ENCODE data around the gene GNB5. TPM values are rescaled to one million over a fixed set of nuclear protein-coding genes. Genes with fewer than 3 reads are reported as not detected.

The GNB5 gene
- polyA plus RNA-seq, 2 donors, result 5.1 to 8.7 TPM

- 92% methylated on average over 22 of the region's 22 CpGs for WGBS, 2 donors
- Histone ChIP-seq H3K4me1 (ENCODE audit: control insufficient read depth in 2 of 2, insufficient read depth in 2 of 2, low read length in 1 of 2) (peaks cover 0 to 5% of the 10 kb centered on the region in 2 donors), H3K27ac (ENCODE audit: low read depth in 2 of 2, low read length in 1 of 2) (no peak overlapping the region), H3K27me3 (ENCODE audit: control insufficient read depth in 1 of 2, insufficient read depth in 2 of 2, low read length in 2 of 2) (no peaks in the 10 kb centered on the region), H3K36me3 (ENCODE audit: control insufficient read depth in 2 of 2, insufficient read depth in 2 of 2, low read length in 1 of 2) (peaks cover 0 to 4% of the 10 kb centered on the region in 2 donors), H3K9me3 (ENCODE audit: control insufficient read depth in 2 of 2, insufficient read depth in 1 of 2, low read depth in 1 of 2, low read length in 1 of 2) (no peaks in the 10 kb centered on the region), H3K4me3 (ENCODE audit: low read depth in 1 of 2, low read length in 2 of 2) (no peak overlapping the region)
Measured at GRCh38 chr15:52162876-52163275, 28.3 kb downstream of the GNB5 start.

GRCh38 chr15:52162260-52162659 is 28.9 kb downstream of the GNB5 start:
- Histone ChIP-seq H3K9me3 (ENCODE audit: control insufficient read depth in 2 of 2, insufficient read depth in 1 of 2, low read depth in 1 of 2, low read length in 1 of 2) (no peaks in the 10 kb centered on the region), H3K4me3 (ENCODE audit: low read depth in 1 of 2, low read length in 2 of 2) (no peak overlapping the region), H3K36me3 (ENCODE audit: control insufficient read depth in 2 of 2, insufficient read depth in 2 of 2, low read length in 1 of 2) (peaks cover 0 to 4% of the 10 kb centered on the region in 2 donors), H3K27me3 (ENCODE audit: control insufficient read depth in 1 of 2, insufficient read depth in 2 of 2, low read length in 2 of 2) (no peaks in the 10 kb centered on the region), H3K27ac (ENCODE audit: low read depth in 2 of 2, low read length in 1 of 2) (no peak overlapping the region), H3K4me1 (ENCODE audit: control insufficient read depth in 2 of 2, insufficient read depth in 2 of 2, low read length in 1 of 2) (peaks cover 0 to 5% of the 10 kb centered on the region in 2 donors)
- 75 to 83% methylated on average over 4 of the region's 4 CpGs for WGBS, 2 donors

GRCh38 chr15:52161406-52161966 is 29.7 kb downstream of the GNB5 start:
- H3K9me3 ChIP-seq (ENCODE audit: control insufficient read depth in 2 of 2, insufficient read depth in 1 of 2, low read depth in 1 of 2, low read length in 1 of 2), result no peaks in the 10 kb centered on the region
- no peaks in the 10 kb centered on the region for H3K27me3 ChIP-seq (ENCODE audit: control insufficient read depth in 1 of 2, insufficient read depth in 2 of 2, low read length in 2 of 2)
- no peak overlapping the region for H3K4me3 ChIP-seq (ENCODE audit: low read depth in 1 of 2, low read length in 2 of 2)
- 84 to 88% methylated on average over 13 of the region's 13 CpGs for WGBS, 2 donors
- peaks cover 0 to 4% of the 10 kb centered on the region in 2 donors for H3K36me3 ChIP-seq (ENCODE audit: control insufficient read depth in 2 of 2, insufficient read depth in 2 of 2, low read length in 1 of 2)
- peaks cover 0 to 5% of the 10 kb centered on the region in 2 donors for H3K4me1 ChIP-seq (ENCODE audit: control insufficient read depth in 2 of 2, insufficient read depth in 2 of 2, low read length in 1 of 2)
- H3K27ac ChIP-seq (ENCODE audit: low read depth in 2 of 2, low read length in 1 of 2), result no peak overlapping the region

GRCh38 chr15:52159645-52160044 is 31.5 kb downstream of the GNB5 start:
- Histone ChIP-seq H3K36me3 (ENCODE audit: control insufficient read depth in 2 of 2, insufficient read depth in 2 of 2, low read length in 1 of 2) (peaks cover 0 to 8% of the 10 kb centered on the region in 2 donors), H3K27ac (ENCODE audit: low read depth in 2 of 2, low read length in 1 of 2) (no peak overlapping the region), H3K9me3 (ENCODE audit: control insufficient read depth in 2 of 2, insufficient read depth in 1 of 2, low read depth in 1 of 2, low read length in 1 of 2) (no peaks in the 10 kb centered on the region), H3K4me1 (ENCODE audit: control insufficient read depth in 2 of 2, insufficient read depth in 2 of 2, low read length in 1 of 2) (peaks cover 0 to 5% of the 10 kb centered on the region in 2 donors), H3K4me3 (ENCODE audit: low read depth in 1 of 2, low read length in 2 of 2) (no peak overlapping the region), H3K27me3 (ENCODE audit: control insufficient read depth in 1 of 2, insufficient read depth in 2 of 2, low read length in 2 of 2) (no peaks in the 10 kb centered on the region)
- 99 to 100% methylated on average over 3 of the region's 3 CpGs for WGBS, 2 donors

GRCh38 chr15:52158084-52158765 is 33.0 kb downstream of the GNB5 start:
- Histone ChIP-seq H3K4me3 (ENCODE audit: low read depth in 1 of 2, low read length in 2 of 2) (no peak overlapping the region), H3K9me3 (ENCODE audit: control insufficient read depth in 2 of 2, insufficient read depth in 1 of 2, low read depth in 1 of 2, low read length in 1 of 2) (no peaks in the 10 kb centered on the region), H3K4me1 (ENCODE audit: control insufficient read depth in 2 of 2, insufficient read depth in 2 of 2, low read length in 1 of 2) (peaks cover 0 to 5% of the 10 kb centered on the region in 2 donors), H3K36me3 (ENCODE audit: control insufficient read depth in 2 of 2, insufficient read depth in 2 of 2, low read length in 1 of 2) (peaks cover 0 to 8% of the 10 kb centered on the region in 2 donors), H3K27ac (ENCODE audit: low read depth in 2 of 2, low read length in 1 of 2) (no peak overlapping the region), H3K27me3 (ENCODE audit: control insufficient read depth in 1 of 2, insufficient read depth in 2 of 2, low read length in 2 of 2) (no peaks in the 10 kb centered on the region)
- WGBS, 2 donors, result 85 to 88% methylated on average over 10 of the region's 10 CpGs

GRCh38 chr15:52155878-52156277 is 35.3 kb downstream of the GNB5 start:
- Histone ChIP-seq H3K4me3 (ENCODE audit: low read depth in 1 of 2, low read length in 2 of 2) (no peak overlapping the region), H3K27me3 (ENCODE audit: control insufficient read depth in 1 of 2, insufficient read depth in 2 of 2, low read length in 2 of 2) (no peaks in the 10 kb centered on the region), H3K9me3 (ENCODE audit: control insufficient read depth in 2 of 2, insufficient read depth in 1 of 2, low read depth in 1 of 2, low read length in 1 of 2) (no peaks in the 10 kb centered on the region), H3K27ac (ENCODE audit: low read depth in 2 of 2, low read length in 1 of 2) (no peak overlapping the region), H3K36me3 (ENCODE audit: control insufficient read depth in 2 of 2, insufficient read depth in 2 of 2, low read length in 1 of 2) (peaks cover 0 to 8% of the 10 kb centered on the region in 2 donors), H3K4me1 (ENCODE audit: control insufficient read depth in 2 of 2, insufficient read depth in 2 of 2, low read length in 1 of 2) (no peaks in the 10 kb centered on the region)
- WGBS, 2 donors, result 70 to 72% methylated on average over 2 of the region's 2 CpGs

- no peaks in the 10 kb centered on the region for H3K4me1 ChIP-seq (ENCODE audit: control insufficient read depth in 2 of 2, insufficient read depth in 2 of 2, low read length in 1 of 2)
- no peak overlapping the region for H3K27ac ChIP-seq (ENCODE audit: low read depth in 2 of 2, low read length in 1 of 2)
- no peaks in the 10 kb centered on the region for H3K27me3 ChIP-seq (ENCODE audit: control insufficient read depth in 1 of 2, insufficient read depth in 2 of 2, low read length in 2 of 2)
- peaks cover 0 to 8% of the 10 kb centered on the region in 2 donors for H3K36me3 ChIP-seq (ENCODE audit: control insufficient read depth in 2 of 2, insufficient read depth in 2 of 2, low read length in 1 of 2)
- H3K4me3 ChIP-seq (ENCODE audit: low read depth in 1 of 2, low read length in 2 of 2), result no peak overlapping the region
- no peaks in the 10 kb centered on the region for H3K9me3 ChIP-seq (ENCODE audit: control insufficient read depth in 2 of 2, insufficient read depth in 1 of 2, low read depth in 1 of 2, low read length in 1 of 2)
- WGBS, 2 donors, result 87 to 90% methylated on average over 8 of the region's 8 CpGs
Measured at GRCh38 chr15:52154896-52155865, 36.0 kb downstream of the GNB5 start.

GRCh38 chr15:52153900-52154895 is 37.0 kb downstream of the GNB5 start:
- no peaks in the 10 kb centered on the region for H3K9me3 ChIP-seq (ENCODE audit: control insufficient read depth in 2 of 2, insufficient read depth in 1 of 2, low read depth in 1 of 2, low read length in 1 of 2)
- H3K4me1 ChIP-seq (ENCODE audit: control insufficient read depth in 2 of 2, insufficient read depth in 2 of 2, low read length in 1 of 2), result no peaks in the 10 kb centered on the region
- no peaks in the 10 kb centered on the region for H3K27me3 ChIP-seq (ENCODE audit: control insufficient read depth in 1 of 2, insufficient read depth in 2 of 2, low read length in 2 of 2)
- H3K4me3 ChIP-seq (ENCODE audit: low read depth in 1 of 2, low read length in 2 of 2), result no peak overlapping the region
- peaks cover 2 to 11% of the 10 kb centered on the region in 2 donors for H3K36me3 ChIP-seq (ENCODE audit: control insufficient read depth in 2 of 2, insufficient read depth in 2 of 2, low read length in 1 of 2)
- H3K27ac ChIP-seq (ENCODE audit: low read depth in 2 of 2, low read length in 1 of 2), result no peak overlapping the region
- 91 to 96% methylated on average over 12 of the region's 12 CpGs for WGBS, 2 donors
